B cell (primary cell): ENCODE measurements around the gene NOP9.

Source experiments
- CTCF ChIP-seq: fragments of 200-600 bp; IDR thresholded peaks from one replicate; pipeline ENCODE4 v1.8.0; 2022; ENCODE audit warnings: antibody characterized with exemption, mild to moderate bottlenecking
- EZH2 ChIP-seq: IDR thresholded peaks from 2 replicates; pipeline ENCODE4 v1.6.1; 2012; ENCODE audit warnings: borderline replicate concordance, low read depth, mild to moderate bottlenecking, moderate library complexity, low read length; ENCODE audit not compliant: insufficient read depth, poor library complexity, severe bottlenecking

GRCh38 chr14:24308342-24309124, 8.9 kb downstream of the NOP9 start:
- TF ChIP-seq CTCF (peak; percentile 49), EZH2 (no peak)
